KMS-11 (cell line): ENCODE results near the gene OTUD5.

ENCODE experiments used
- H2AFZ ChIP-seq: fragments of 200-600 bp; sonication (generic); 2 replicates; pipeline ENCODE4 v1.6.1; 2016; ENCODE audit warnings: antibody characterized with exemption, mixed run types, low read depth
- H3K27ac ChIP-seq: fragments of 200-600 bp; sonication (generic); 2 replicates; pipeline ENCODE4 v1.6.1; 2016; ENCODE audit warnings: mild to moderate bottlenecking, mixed run types
- H3K27me3 ChIP-seq: fragments of 200-600 bp; sonication (generic); 2 replicates; pipeline ENCODE4 v1.6.1; 2017; ENCODE audit warnings: mild to moderate bottlenecking, low read depth, mixed run types, moderate library complexity; ENCODE audit not compliant: insufficient read depth
- H3K36me3 ChIP-seq: fragments of 200-600 bp; sonication (generic); 2 replicates; pipeline ENCODE4 v1.6.1; 2017; ENCODE audit warnings: mild to moderate bottlenecking, mixed run types; ENCODE audit not compliant: insufficient read depth
- H3K4me1 ChIP-seq: fragments of 200-600 bp; sonication (generic); 2 replicates; pipeline ENCODE4 v1.6.1; 2016; ENCODE audit warnings: mild to moderate bottlenecking, low read depth, mixed run types; ENCODE audit not compliant: poor library complexity, severe bottlenecking
- H3K4me2 ChIP-seq: fragments of 200-600 bp; sonication (generic); 2 replicates; pipeline ENCODE4 v1.7.0; 2016; ENCODE audit warnings: mild to moderate bottlenecking, mixed run types
- H3K4me3 ChIP-seq: fragments of 200-600 bp; sonication (generic); IDR thresholded peaks from 2 replicates; pipeline ENCODE4 v1.6.1; 2017; ENCODE audit warnings: low read depth, low read length, mixed read lengths; ENCODE audit not compliant: insufficient read depth
- H3K79me2 ChIP-seq: fragments of 200-600 bp; sonication (generic); 2 replicates; pipeline ENCODE4 v1.6.1; 2016; ENCODE audit warnings: low read depth, mixed run types; ENCODE audit not compliant: insufficient read depth
- H3K9ac ChIP-seq: fragments of 200-600 bp; sonication (generic); 2 replicates; pipeline ENCODE4 v1.6.1; 2016; ENCODE audit warnings: mild to moderate bottlenecking, mixed run types
- H4K20me1 ChIP-seq: fragments of 200-600 bp; sonication (generic); 2 replicates; pipeline ENCODE4 v1.6.1; 2016; ENCODE audit warnings: mild to moderate bottlenecking, mixed run types; ENCODE audit not compliant: insufficient read depth
- CTCF ChIP-seq: fragments of 200-600 bp; sonication (generic); conservative IDR thresholded peaks from 2 replicates; pipeline ENCODE4 v1.6.1; 2017; ENCODE audit warnings: low read depth, mild to moderate bottlenecking, antibody characterized with exemption, low read length, moderate library complexity, mixed read lengths

OTUD5 gene

DNA sequence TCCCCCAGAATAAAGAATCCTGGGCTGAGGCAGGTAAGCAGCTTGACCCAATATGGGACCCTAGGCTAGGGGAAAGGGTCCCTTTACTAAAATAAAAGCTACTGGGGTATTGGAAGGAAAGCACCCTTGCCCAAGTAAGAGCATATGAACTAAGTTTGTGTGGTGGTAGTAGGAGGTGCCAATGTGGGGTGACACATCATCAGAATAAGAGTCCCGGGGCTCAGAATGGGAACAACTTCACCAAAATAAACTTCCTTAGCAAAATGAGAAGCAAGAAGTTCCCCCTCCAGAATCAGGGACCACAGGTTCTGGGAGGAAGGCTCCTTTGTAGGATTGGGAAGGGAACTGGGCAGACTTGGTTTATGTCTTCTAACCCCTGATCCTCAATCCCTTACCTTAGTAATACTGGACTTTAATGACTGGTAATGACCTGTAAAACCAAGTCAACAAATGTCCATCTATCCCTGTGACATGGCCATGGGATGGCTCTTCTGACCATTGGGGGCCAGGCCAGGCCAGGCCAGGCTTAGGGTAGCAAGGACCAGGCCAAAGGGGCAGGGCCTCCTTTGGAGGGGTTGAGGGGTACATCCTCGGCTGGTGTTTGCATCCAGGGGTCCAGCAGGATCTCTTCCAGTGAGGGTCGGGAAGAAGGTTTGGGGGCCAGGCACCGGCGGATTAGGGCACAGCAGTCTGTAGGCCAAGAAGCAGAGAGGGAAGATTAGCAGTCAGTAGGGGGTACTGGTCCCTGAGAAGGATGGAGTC is 43.6 kb downstream of the OTUD5 start:
- Histone ChIP-seq H3K27me3 (no peaks in the 10 kb centered on the region), H3K9ac (peak overlapping the region; percentile 96), H3K79me2 (peaks cover 48% of the 10 kb centered on the region), H3K36me3 (peaks cover 18% of the 10 kb centered on the region; the same call in 1 of the 2 replicates), H3K4me2 (peak overlapping the region; percentile 90), H3K4me3 (no peak overlapping the region), H4K20me1 (peaks cover 35% of the 10 kb centered on the region), H3K4me1 (peaks cover 28% of the 10 kb centered on the region), H3K27ac (peak overlapping the region; percentile 93), H2AFZ (no peak overlapping the region)
- no peak for TF ChIP-seq CTCF

- peaks cover 21% of the 10 kb centered on the region for H4K20me1 ChIP-seq
- H3K27ac ChIP-seq, result peak within 1 kb of the TSS; percentile 93
- H3K4me2 ChIP-seq, result peak within 1 kb of the TSS; percentile 90
- H3K79me2 ChIP-seq, result peaks cover 28% of the 10 kb centered on the region
- peak within 1 kb of the TSS; percentile 50; the same call in 1 of the 2 replicates for H3K9ac ChIP-seq
- peaks cover 14% of the 10 kb centered on the region; the same call in 1 of the 2 replicates for H3K36me3 ChIP-seq
- no peak; the same call in 1 of the 2 replicates for TF ChIP-seq CTCF
- H2AFZ ChIP-seq, result no peak within 1 kb of the TSS
- H3K4me3 ChIP-seq, result no peak within 1 kb of the TSS
- no peaks in the 10 kb centered on the region for H3K27me3 ChIP-seq
- H3K4me1 ChIP-seq, result peaks cover 28% of the 10 kb centered on the region
Observed at GRCh38 chrX:48911412-48912182, 45.8 kb downstream of the OTUD5 start, which contains the start of gene SLC35A2. TSS of gene SLC35A2 (minus strand) at chrX:48911646. CDS start at chrX:48911636, 10 bp downstream.

DNA sequence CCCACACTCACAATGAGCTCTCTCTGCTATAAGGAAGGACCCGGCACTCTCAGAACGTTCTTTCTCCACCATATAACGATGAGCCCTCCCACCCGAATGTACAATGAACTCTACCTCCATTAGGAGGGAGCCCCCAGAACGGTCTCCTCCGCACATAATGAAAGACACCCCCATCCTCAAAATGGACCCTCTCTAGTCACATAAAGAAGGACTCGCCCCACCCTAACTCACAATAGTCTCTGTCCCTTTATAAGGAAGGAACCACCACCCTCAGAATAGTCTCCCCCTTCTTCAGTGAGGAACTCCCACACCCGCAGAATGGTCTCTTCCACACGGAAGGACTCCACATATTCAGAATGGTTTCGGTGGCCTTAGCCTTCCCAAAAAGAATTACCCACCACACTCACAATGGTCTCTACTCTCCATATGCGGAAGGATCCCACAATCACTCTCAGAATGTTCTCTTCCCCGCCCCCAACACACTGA is 46.4 kb downstream of the OTUD5 start:
- peaks cover 28% of the 10 kb centered on the region for H3K4me1 ChIP-seq
- peak overlapping the region; percentile 93 for H3K27ac ChIP-seq
- H3K4me2 ChIP-seq, result peak overlapping the region; percentile 90
- peaks cover 21% of the 10 kb centered on the region for H3K79me2 ChIP-seq
- H3K36me3 ChIP-seq, result peaks cover 11% of the 10 kb centered on the region; the same call in 1 of the 2 replicates
- TF ChIP-seq CTCF, result no peak
- H3K27me3 ChIP-seq, result no peaks in the 10 kb centered on the region
- no peak overlapping the region for H3K4me3 ChIP-seq
- no peak overlapping the region for H2AFZ ChIP-seq
- peak overlapping the region; percentile 50; the same call in 1 of the 2 replicates for H3K9ac ChIP-seq
- peaks cover 16% of the 10 kb centered on the region for H4K20me1 ChIP-seq

DNA sequence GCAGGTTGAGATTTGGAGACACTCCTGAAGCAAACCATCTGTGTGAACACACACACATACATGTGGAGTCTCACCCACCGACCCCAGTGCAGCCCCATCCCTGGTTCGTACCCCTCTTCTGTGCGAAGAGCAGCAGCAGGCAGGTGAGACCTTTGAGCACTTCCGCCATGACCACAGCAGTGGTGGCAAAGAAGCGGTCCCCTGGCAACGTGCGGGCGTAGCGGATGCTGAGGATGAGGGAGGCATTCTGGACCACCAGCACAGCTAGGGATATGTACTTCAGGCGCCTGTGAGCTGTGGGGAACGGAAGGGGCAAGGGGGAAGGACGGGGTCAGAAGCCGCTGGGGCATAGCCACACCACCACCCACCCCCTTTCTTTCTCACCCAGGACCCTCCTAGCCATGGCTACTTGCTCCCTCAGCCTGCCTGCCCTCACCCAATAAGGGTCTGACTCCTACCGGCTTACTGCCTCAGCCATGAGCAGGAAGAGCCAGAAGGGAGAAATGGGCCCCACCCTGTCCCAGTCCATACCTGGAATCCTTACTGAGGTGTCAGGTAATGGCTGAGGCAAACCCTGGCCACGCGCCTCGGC is 47.6 kb downstream of the OTUD5 start:
- Histone ChIP-seq H3K4me3 (no peak overlapping the region), H3K36me3 (0 out of 2 replicates have a peak, but pooled peaks cover 4% of the 10 kb centered on the region), H3K9ac (no peak overlapping the region), H3K27me3 (no peaks in the 10 kb centered on the region), H2AFZ (no peak overlapping the region), H3K4me2 (no peak overlapping the region), H4K20me1 (peaks cover 5% of the 10 kb centered on the region; the same call in 1 of the 2 replicates), H3K27ac (no peak overlapping the region), H3K4me1 (peaks cover 27% of the 10 kb centered on the region), H3K79me2 (peaks cover 10% of the 10 kb centered on the region)
- TF ChIP-seq CTCF, result no peak
